ENCODE data around the gene SIGLEC1. TPM values are rescaled to one million over a fixed set of nuclear protein-coding genes. Genes with fewer than 3 reads are reported as not detected.

The SIGLEC1 gene
- total RNA-seq, 1 donor from 2014 or later = 114 TPM

- Histone ChIP-seq H3K27me3 (ENCODE audit: low read depth) (peaks cover 3% of the 10 kb centered on the region), H3K27ac (no peak overlapping the region), H3K4me1 (peaks cover 16% of the 10 kb centered on the region), H3K4me3 (no peak overlapping the region), H3K36me3 (no peaks in the 10 kb centered on the region), H3K9me3 (no peaks in the 10 kb centered on the region)
- intact Hi-C loops (cut with DNase I) = no loop called here
- TF ChIP-seq CTCF (IDR thresholded peaks at IDR 0.05) = no peak
- DNase-seq = no peak
- ATAC-seq = no peak
Measured at GRCh38 chr20:3707508-3707899, 4.9 kb downstream of the SIGLEC1 start.

GRCh38 chr20:3706774-3707507 lies 5.5 kb downstream of the SIGLEC1 start:
- Histone ChIP-seq H3K4me3 (no peak overlapping the region), H3K27ac (no peak overlapping the region), H3K27me3 (ENCODE audit: low read depth) (no peaks in the 10 kb centered on the region), H3K9me3 (no peaks in the 10 kb centered on the region), H3K4me1 (peaks cover 16% of the 10 kb centered on the region), H3K36me3 (no peaks in the 10 kb centered on the region)
- DNase-seq (no peak), ATAC-seq (peak in 1 of 2 donors; percentile 46)
- TF ChIP-seq CTCF (IDR thresholded peaks at IDR 0.05) = no peak
- intact Hi-C loops (cut with DNase I) = no loop called here

- intact Hi-C loops (cut with DNase I) = no loop called here
- no peak for DNase-seq
Measured at GRCh38 chr20:3705970-3706739, 6.2 kb downstream of the SIGLEC1 start.

GRCh38 chr20:3705491-3705969 lies 6.9 kb downstream of the SIGLEC1 start:
- Histone ChIP-seq H3K9me3 (no peaks in the 10 kb centered on the region), H3K27me3 (ENCODE audit: low read depth) (no peaks in the 10 kb centered on the region), H3K27ac (no peak overlapping the region), H3K4me1 (peaks cover 8% of the 10 kb centered on the region), H3K4me3 (no peak overlapping the region), H3K36me3 (peaks cover 4% of the 10 kb centered on the region)
- intact Hi-C loops (cut with DNase I) = no loop called here
- ATAC-seq (no peak), DNase-seq (no peak)
- TF ChIP-seq CTCF (IDR thresholded peaks at IDR 0.05) = no peak

More at GRCh38 chr20:3705970-3706739, 6.2 kb downstream of the SIGLEC1 start:
- peaks cover 4% of the 10 kb centered on the region for H3K36me3 ChIP-seq
- no peaks in the 10 kb centered on the region for H3K27me3 ChIP-seq (ENCODE audit: low read depth)
- peaks cover 15% of the 10 kb centered on the region for H3K4me1 ChIP-seq
- no peaks in the 10 kb centered on the region for H3K9me3 ChIP-seq
- H3K4me3 ChIP-seq = no peak overlapping the region
- no peak for TF ChIP-seq CTCF (IDR thresholded peaks at IDR 0.05)
- H3K27ac ChIP-seq = no peak overlapping the region
- ATAC-seq = no peak

GRCh38 chr20:3704087-3704486 lies 8.3 kb downstream of the SIGLEC1 start:
- Histone ChIP-seq H3K36me3 (peaks cover 4% of the 10 kb centered on the region), H3K27me3 (ENCODE audit: low read depth) (no peaks in the 10 kb centered on the region), H3K4me1 (no peaks in the 10 kb centered on the region), H3K4me3 (no peak overlapping the region), H3K27ac (no peak overlapping the region), H3K9me3 (no peaks in the 10 kb centered on the region)
- no peak for TF ChIP-seq CTCF (IDR thresholded peaks at IDR 0.05)
- ATAC-seq = no peak
- no peak for DNase-seq
- intact Hi-C loops (cut with DNase I) = no loop called here

Measured in lower lobe of right lung (tissue), 2 donors.